Fibroblast of upper back skin (primary cell): ENCODE results near the gene YIF1B.

Experiments
- DNase-seq: peaks from one replicate; pipeline ENCODE4 v3.0.0-alpha.2; 2013

The YIF1B gene

DNA sequence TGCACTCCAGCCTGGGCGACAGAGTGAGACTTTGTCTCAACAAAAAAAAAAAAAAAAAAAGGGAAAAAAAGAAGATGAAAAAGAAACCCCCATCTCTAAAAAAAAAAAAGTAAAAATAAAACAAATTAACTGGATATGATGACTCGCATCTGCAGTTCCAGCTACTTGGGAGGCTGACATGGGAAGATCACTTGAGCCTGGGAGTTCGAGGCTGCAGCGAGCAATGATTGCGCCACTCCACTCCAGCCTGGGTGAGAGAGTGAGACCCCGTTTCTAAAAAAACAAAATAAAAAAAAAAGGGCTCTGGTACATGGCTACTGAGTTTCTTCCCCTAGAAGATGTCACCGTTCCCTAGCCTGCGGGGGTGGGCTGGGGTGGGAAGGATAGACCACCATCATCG lies 17.5 kb upstream of the YIF1B start:
- no peak for DNase-seq

- no peak for DNase-seq
Measured at GRCh38 chr19:38331728-38332127, 16.0 kb upstream of the YIF1B start.

DNA sequence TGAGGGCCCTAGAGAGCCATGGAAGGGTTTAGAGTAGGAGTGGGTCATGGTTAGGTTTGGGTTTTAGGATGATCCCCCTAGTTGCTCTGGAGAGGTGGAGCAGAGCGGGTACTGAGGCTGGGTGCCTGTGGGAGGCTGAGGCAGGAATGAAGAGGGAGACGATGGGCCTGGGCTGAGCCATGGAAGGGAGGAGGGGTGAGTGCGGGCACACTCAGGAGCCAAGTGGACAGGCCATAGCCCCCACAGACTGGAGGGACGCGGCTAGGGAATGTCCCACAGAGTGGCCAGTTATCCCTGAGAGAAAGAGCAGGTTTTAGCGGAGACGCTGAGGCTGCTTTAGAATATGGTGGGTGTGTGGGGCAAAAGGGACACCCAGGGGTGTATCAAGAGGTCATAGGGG lies 13.9 kb upstream of the YIF1B start:
- no peak for DNase-seq

GRCh38 chr19:38326591-38326990 lies 10.8 kb upstream of the YIF1B start:
- no peak for DNase-seq

DNA sequence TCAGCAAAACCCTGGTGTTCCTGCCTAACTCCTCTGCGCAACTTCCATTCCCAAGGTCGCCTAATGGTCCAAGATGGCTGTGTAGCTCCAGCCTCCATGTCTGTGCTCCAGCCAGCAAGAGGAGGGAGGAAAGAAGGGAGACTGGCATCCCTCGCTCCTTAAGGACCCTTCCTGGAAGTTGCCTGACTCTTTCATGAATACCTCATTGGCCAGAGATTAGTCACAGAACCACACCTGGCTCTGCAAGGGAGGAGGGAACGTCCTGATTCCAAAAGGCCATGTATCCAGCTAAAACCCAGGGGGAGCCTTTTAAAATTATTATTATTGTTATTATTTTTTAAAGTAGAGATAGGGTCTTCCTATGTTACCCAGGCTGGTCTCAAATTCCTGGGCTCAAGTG lies 8.7 kb upstream of the YIF1B start:
- no peak for DNase-seq

DNA sequence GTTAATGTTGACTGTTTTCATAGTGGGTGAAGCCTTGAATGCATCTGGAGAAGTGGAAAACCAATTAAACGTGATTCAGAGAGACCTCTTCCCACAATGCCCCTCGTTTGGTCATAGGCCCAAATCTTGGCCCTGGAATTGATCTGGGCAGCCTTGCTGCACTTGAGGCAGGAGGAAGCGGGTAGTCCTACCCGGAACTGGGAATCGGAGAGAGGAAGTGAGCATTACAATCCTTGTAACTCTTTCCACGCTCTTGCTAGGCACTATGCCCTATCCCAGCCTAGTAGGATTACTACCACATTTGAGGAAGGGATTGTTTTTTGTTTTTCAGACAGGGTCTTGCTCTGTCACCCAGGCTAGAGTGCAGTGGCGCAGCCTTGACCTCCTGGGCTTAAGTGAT lies 7.5 kb upstream of the YIF1B start:
- no peak for DNase-seq

GRCh38 chr19:38321646-38322196 lies 6.0 kb upstream of the YIF1B start:
- no peak for DNase-seq

GRCh38 chr19:38320969-38321339 lies 5.2 kb upstream of the YIF1B start:
- no peak for DNase-seq

- DNase-seq = no peak
Measured at GRCh38 chr19:38319421-38320258, 3.9 kb upstream of the YIF1B start, which contains the start of gene KCNK6. KCNK6 (plus strand) TSS chr19:38319845; CDS start chr19:38319951, 106 bp downstream.

DNA sequence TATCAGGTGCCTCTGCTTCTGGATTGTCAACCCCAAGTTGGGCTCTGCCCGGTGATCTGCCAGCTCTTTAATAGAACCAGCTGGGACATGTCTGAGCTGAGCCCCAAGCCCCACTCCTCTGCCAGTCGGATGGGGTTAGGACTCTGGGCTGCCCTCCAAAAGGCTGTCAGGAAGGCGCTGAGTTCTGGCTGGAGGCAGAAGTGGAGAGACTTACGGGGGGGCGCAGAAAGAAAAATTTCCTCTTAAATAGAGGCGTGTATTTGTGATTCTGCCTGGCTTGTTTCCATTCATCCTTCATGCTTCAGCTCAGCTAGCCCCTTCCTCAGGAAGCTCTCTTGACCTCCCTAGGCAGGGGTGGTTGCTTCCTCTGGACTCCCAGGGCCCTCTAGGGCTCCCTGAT lies 2.9 kb upstream of the YIF1B start:
- no peak for DNase-seq

DNA sequence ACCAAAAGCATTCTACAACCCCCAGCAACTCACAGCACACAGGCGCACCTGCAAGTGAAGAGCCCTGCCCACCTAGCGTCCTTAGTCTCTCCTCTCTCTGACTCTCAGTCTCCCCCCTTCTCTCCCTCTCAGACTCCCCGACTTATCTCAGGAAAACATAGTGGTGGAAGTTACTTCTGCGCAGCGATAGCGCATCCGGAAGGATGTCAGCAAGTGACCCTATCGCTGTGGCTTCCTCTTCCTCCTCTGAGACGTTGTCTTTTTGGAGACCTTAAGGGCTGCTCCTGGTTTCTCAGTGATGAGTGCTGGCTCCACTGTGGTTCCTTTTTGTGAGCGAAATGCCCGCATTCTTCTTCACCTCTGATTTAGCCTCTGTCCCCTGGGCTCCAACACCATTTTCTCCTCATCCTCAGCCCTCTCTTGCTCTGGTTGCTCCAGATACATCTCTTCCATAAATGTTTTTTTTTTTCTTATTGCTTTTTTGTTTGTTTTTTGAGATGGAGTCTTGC lies 1.4 kb upstream of the YIF1B start:
- DNase-seq = no peak

- no peak for DNase-seq
Measured at GRCh38 chr19:38316477-38317067, 825 bp upstream of the YIF1B start.

GRCh38 chr19:38310986-38311385 lies 4.8 kb downstream of the YIF1B start:
- DNase-seq = no peak

DNA sequence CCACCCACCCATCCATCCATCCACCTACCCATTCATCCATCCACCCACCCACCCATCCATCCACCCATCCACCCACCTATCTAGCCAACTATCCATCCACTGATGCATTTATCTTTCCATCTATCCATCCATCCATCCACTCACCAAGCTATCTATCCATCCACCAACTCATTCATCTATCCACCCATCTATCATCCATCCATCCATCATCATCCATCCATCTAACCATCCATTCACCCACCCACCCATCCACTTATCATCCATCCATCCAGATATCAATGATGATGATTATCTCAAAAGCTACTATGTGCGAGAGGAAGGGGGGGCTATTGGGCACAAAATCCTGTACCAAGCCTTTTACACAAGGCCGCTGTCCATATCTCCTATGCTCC lies 5.5 kb downstream of the YIF1B start:
- no peak for DNase-seq

GRCh38 chr19:38309615-38310278 lies 6.0 kb downstream of the YIF1B start:
- no peak for DNase-seq

DNA sequence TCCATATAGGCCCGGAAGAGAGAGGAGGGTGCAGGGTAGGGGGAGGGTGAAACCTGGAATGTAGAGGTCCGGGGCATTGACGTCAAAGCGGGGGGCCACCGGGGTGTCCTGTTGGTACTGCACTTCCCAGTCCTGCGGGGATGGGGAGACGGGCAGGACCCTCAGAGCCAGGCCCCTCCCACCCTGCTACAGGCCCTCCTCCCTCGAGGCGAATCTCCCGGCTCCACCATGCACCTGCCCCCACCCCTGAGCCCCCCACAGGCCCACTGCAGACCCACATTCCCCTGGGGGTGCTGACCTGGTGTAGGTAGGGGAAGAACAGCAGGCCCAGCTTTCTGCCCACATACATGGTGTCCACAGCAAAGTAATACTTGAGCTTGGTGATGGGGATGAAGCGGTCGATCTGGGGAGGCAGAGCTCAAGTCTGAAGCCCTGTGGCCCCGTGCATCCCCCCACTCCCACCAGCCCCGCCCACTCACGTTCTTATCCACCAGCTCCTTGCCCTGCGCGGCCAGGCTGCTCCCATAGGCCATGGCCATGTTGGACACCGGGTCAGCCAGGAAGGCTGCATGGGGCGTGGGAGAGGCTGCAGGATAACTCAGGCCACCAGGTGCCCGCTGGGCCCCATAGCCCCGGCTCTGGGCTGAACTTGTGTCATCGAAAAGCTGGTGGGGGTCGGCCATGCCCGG lies 6.7 kb downstream of the YIF1B start:
- DNase-seq = no peak

DNA sequence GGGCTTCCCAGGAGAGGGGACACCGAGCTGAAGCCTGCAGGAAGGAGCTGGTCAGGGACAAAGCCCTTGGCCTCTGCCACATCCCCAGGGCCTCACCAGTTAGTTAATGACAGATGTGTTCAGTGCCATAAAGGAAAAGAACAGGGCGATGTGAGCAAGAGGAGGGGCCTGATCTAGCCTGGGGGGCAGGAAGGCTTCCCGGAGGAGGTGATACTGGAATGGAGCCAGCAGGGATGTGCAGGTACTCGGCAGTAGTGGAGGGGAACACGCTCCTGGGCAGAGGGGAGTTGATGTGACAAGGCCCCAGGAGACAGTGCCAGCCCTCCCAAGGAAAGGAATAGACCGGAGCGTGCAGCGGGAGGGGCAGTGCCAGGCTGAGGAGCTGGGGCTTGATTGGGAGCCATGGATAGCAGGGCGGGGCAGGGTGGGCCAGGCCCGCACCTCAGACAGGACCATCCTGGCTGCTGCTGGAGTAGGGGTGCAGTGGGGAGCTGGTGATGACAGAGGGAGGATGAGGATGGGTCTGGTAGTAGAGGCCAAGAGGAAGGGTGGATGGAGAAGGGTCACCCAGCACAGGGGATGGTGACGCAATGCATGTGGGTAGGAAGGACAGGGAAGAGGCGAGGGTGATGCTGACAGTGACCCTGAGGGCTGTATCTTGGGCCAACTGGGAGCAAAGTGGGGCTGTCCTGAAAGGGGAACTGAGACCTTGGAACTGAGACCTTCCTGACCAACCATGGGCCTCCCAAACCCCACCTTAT lies 7.6 kb downstream of the YIF1B start:
- no peak for DNase-seq

- no peak for DNase-seq
Measured at GRCh38 chr19:38307597-38307996, 8.2 kb downstream of the YIF1B start.

DNA sequence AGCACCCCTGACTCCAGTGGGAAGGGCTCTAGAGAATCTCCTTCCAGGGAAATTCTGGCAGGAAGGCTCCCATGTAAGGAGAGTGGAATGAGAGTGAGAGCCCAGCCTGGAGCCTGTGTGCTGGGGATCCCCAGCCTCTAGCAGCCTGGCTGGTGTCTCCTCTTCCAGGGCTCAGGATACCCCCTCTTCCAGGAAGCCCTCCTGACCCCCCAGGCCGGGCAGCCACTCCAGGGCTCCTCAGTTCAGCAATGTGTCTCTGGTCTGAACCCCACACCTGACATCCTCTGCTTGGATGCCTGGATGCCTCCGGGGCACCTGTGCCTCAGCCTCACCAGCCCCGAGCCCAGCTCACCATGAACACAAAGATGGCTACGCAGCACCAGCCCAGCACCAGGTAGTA lies 8.7 kb downstream of the YIF1B start:
- DNase-seq = no peak

DNA sequence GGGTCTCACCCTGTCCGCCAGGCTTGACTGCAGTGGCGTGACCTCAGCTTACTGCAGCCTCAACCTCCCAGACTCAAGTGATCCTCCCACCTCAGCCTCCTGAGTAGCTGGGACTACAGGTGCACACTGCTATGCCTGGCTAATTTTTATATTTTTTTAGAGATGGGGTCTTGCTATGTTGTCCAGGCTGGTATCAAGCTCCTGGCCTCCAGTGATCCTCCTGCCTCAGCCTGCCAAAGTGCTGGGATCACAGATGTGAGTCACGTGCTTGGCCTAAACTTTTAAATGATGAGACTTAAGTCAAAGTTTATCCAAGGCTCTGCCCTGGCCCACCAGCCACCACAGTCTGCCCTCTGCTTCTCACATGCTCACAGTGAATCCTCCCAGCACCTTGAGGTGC lies 9.5 kb downstream of the YIF1B start:
- DNase-seq = no peak

- DNase-seq = no peak
Measured at GRCh38 chr19:38304866-38305429, 10.8 kb downstream of the YIF1B start.

- DNase-seq = no peak
Measured at GRCh38 chr19:38304352-38304865, 11.3 kb downstream of the YIF1B start.
